ENCODE measurements around the gene SUCO. TPM values are rescaled to one million over a fixed set of nuclear protein-coding genes. Genes with fewer than 3 reads are reported as not detected.

Gene SUCO
- total and polyA plus RNA-seq, 3 experiments from 2014 or later: 15.3 to 25.2 (median 25.1) TPM

- no peak overlapping the region for H3K4me3 Mint-ChIP-seq
- H3K4me1 ChIP-seq (ENCODE audit: insufficient read depth, low read length): peaks cover under 1% of the 10 kb centered on the region
- H3K9me3 Mint-ChIP-seq: no peaks in the 10 kb centered on the region
- peaks cover 25% of the 10 kb centered on the region for H3K36me3 ChIP-seq (ENCODE audit: insufficient read depth, low read length)
- no peaks in the 10 kb centered on the region for H3K27me3 ChIP-seq (ENCODE audit: insufficient read depth, low read length, poor library complexity, severe bottlenecking)
- no peaks in the 10 kb centered on the region for H3K9me3 ChIP-seq (ENCODE audit: low read length)
- POLR2A ChIA-PET: no interaction called here
- DNase-seq: no peak
- H3K4me1 Mint-ChIP-seq: peaks cover 32 to 51% (median 45%) of the 10 kb centered on the region in 3 donors
- no peak overlapping the region for H3K4me3 ChIP-seq (ENCODE audit: low read length)
- no peaks in the 10 kb centered on the region for H3K27me3 Mint-ChIP-seq
- H3K27ac Mint-ChIP-seq: peak overlapping the region in 1 of 8 donors; percentile 5
- CTCF ChIA-PET: interaction anchor here (1.0 kb wide), 1 partner anchor 8 kb away, joined by 3 read pairs; no protein-coding TSS in a partner anchor
- H3K36me3 Mint-ChIP-seq: peaks cover 4 to 65% (median 15%) of the 10 kb centered on the region in 3 donors
- H3K27ac ChIP-seq (ENCODE audit: low read depth, low read length): no peak overlapping the region
Measured at GRCh38 chr1:172554915-172555314, 22.0 kb downstream of the SUCO start.

DNA sequence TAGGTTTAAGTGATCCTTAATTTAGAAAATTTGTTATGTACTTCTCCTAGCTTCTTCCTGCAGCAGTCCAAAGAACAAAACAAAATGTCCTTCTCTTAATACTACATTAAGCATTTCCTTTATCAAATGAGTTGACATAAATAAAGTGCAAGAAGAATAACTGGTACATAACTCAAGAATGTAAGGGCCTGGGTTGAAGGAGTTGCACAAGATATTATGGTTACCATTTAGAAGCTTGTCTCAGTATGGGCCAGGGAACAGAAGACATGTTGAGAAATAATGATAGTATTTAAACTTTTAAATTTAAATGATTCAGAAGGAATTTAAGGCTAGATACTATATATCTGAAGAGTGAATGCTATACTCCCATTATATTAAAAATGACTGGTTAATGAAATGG is 23.5 kb downstream of the SUCO start:
- H3K36me3 ChIP-seq (ENCODE audit: insufficient read depth, low read length): peaks cover 38% of the 10 kb centered on the region
- ChIA-PET POLR2A (no interaction called here), CTCF (interaction anchor here (1.1 kb wide), 1 partner anchor 11 kb away, joined by 3 read pairs; no protein-coding TSS in a partner anchor)
- no peak overlapping the region for H3K4me3 ChIP-seq (ENCODE audit: low read length)
- peaks cover 28 to 36% (median 30%) of the 10 kb centered on the region in 3 donors for H3K4me1 Mint-ChIP-seq
- no peaks in the 10 kb centered on the region for H3K4me1 ChIP-seq (ENCODE audit: insufficient read depth, low read length)
- no peaks in the 10 kb centered on the region for H3K27me3 ChIP-seq (ENCODE audit: insufficient read depth, low read length, poor library complexity, severe bottlenecking)
- peak overlapping the region in 1 of 8 donors; percentile 1 for H3K27ac Mint-ChIP-seq
- H3K9me3 Mint-ChIP-seq: no peaks in the 10 kb centered on the region
- no peaks in the 10 kb centered on the region for H3K27me3 Mint-ChIP-seq
- no peaks in the 10 kb centered on the region for H3K9me3 ChIP-seq (ENCODE audit: low read length)
- peaks cover 11 to 77% (median 23%) of the 10 kb centered on the region in 3 donors for H3K36me3 Mint-ChIP-seq
- H3K27ac ChIP-seq (ENCODE audit: low read depth, low read length): no peak overlapping the region
- H3K4me3 Mint-ChIP-seq: no peak overlapping the region
- no peak for DNase-seq

DNA sequence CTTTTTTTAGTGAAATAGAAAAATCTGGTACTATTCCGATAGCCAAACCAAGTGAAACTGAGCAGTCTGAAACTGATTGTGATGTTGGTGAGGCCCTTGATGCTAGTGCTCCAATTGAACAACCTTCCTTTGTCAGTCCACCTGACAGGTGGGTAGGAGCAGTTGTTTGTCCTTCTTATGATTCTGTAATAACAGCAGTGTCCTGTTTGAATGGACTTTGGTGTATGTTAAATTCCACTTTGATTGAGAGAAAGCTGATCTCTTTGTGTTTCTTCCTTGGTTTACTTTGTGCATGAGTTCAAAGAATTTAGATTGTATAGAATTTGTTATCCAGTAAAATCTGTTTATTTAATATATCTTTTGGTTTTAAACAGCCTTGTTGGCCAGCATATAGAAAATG is 24.3 kb downstream of the SUCO start:
- peaks cover 24 to 29% (median 25%) of the 10 kb centered on the region in 3 donors for H3K4me1 Mint-ChIP-seq
- no peak overlapping the region for H3K4me3 Mint-ChIP-seq
- no peak for DNase-seq
- Histone ChIP-seq H3K36me3 (ENCODE audit: insufficient read depth, low read length) (peaks cover 41% of the 10 kb centered on the region), H3K9me3 (ENCODE audit: low read length) (no peaks in the 10 kb centered on the region), H3K27ac (ENCODE audit: low read depth, low read length) (no peak overlapping the region), H3K27me3 (ENCODE audit: insufficient read depth, low read length, poor library complexity, severe bottlenecking) (no peaks in the 10 kb centered on the region), H3K4me1 (ENCODE audit: insufficient read depth, low read length) (no peaks in the 10 kb centered on the region), H3K4me3 (ENCODE audit: low read length) (no peak overlapping the region)
- ChIA-PET CTCF (no interaction called here), POLR2A (no interaction called here)
- peaks cover 15 to 78% (median 26%) of the 10 kb centered on the region in 3 donors for H3K36me3 Mint-ChIP-seq
- H3K27me3 Mint-ChIP-seq: no peaks in the 10 kb centered on the region
- no peak overlapping the region for H3K27ac Mint-ChIP-seq
- no peaks in the 10 kb centered on the region for H3K9me3 Mint-ChIP-seq

GRCh38 chr1:172559572-172560210 is 26.7 kb downstream of the SUCO start:
- H3K36me3 ChIP-seq (ENCODE audit: insufficient read depth, low read length): peaks cover 44% of the 10 kb centered on the region
- H3K36me3 Mint-ChIP-seq: peaks cover 33 to 89% (median 36%) of the 10 kb centered on the region in 3 donors
- peaks cover 21 to 28% (median 23%) of the 10 kb centered on the region in 3 donors for H3K4me1 Mint-ChIP-seq
- H3K27ac ChIP-seq (ENCODE audit: low read depth, low read length): no peak overlapping the region
- no peaks in the 10 kb centered on the region for H3K9me3 Mint-ChIP-seq
- no peak overlapping the region for H3K4me3 ChIP-seq (ENCODE audit: low read length)
- peak overlapping the region in 1 of 8 donors; percentile 27 for H3K27ac Mint-ChIP-seq
- no peaks in the 10 kb centered on the region for H3K9me3 ChIP-seq (ENCODE audit: low read length)
- POLR2A ChIA-PET: no interaction called here
- no peak overlapping the region for H3K4me3 Mint-ChIP-seq
- no peaks in the 10 kb centered on the region for H3K27me3 Mint-ChIP-seq
- no peaks in the 10 kb centered on the region for H3K27me3 ChIP-seq (ENCODE audit: insufficient read depth, low read length, poor library complexity, severe bottlenecking)
- CTCF ChIA-PET: no interaction called here
- DNase-seq: no peak
- H3K4me1 ChIP-seq (ENCODE audit: insufficient read depth, low read length): no peaks in the 10 kb centered on the region

DNA sequence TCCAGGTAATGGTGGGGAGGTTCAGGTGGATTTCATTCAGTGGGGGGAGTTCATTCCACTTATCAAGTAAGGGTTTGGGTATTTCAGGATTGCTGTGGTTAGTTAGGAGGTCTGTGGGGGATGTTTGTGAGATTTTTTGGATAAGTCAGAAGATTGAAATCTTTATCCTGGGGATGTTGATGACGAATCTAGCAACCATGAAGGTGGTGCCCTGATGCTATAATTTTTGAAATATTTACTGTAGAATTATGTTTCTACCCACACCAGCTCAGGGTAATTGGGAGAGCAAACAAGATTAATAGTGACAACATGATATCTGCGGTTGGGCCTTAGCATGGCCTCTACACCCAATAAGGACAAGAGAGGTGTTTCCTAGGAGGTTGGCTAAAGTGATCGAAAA is 28.3 kb downstream of the SUCO start:
- Histone ChIP-seq H3K4me1 (ENCODE audit: insufficient read depth, low read length) (no peaks in the 10 kb centered on the region), H3K27ac (ENCODE audit: low read depth, low read length) (no peak overlapping the region), H3K4me3 (ENCODE audit: low read length) (no peak overlapping the region), H3K9me3 (ENCODE audit: low read length) (no peaks in the 10 kb centered on the region), H3K27me3 (ENCODE audit: insufficient read depth, low read length, poor library complexity, severe bottlenecking) (no peaks in the 10 kb centered on the region), H3K36me3 (ENCODE audit: insufficient read depth, low read length) (peaks cover 46% of the 10 kb centered on the region)
- no peak for DNase-seq
- Mint-ChIP-seq H3K27ac (peak overlapping the region in 3 of 8 donors; percentile 2 to 61 (median 23)), H3K36me3 (peaks cover 35 to 90% (median 36%) of the 10 kb centered on the region in 3 donors), H3K27me3 (no peaks in the 10 kb centered on the region), H3K4me3 (no peak overlapping the region), H3K4me1 (peaks cover 10 to 26% (median 18%) of the 10 kb centered on the region in 3 donors), H3K9me3 (no peaks in the 10 kb centered on the region)
- ChIA-PET POLR2A (no interaction called here), CTCF (interaction anchor here (0.7 kb wide), 1 partner anchor 159 kb away, joined by 3 read pairs; no protein-coding TSS in a partner anchor)

- no peak for DNase-seq
- Mint-ChIP-seq H3K27ac (peak overlapping the region in 7 of 8 donors; percentile 10 to 83 (median 42)), H3K4me3 (no peak overlapping the region), H3K36me3 (peaks cover 28 to 72% (median 40%) of the 10 kb centered on the region in 3 donors), H3K27me3 (no peaks in the 10 kb centered on the region), H3K4me1 (peaks cover 7 to 19% (median 12%) of the 10 kb centered on the region in 3 donors), H3K9me3 (peaks cover 0 to 5% (median 0%) of the 10 kb centered on the region in 5 donors)
- Histone ChIP-seq H3K27me3 (ENCODE audit: insufficient read depth, low read length, poor library complexity, severe bottlenecking) (no peaks in the 10 kb centered on the region), H3K9me3 (ENCODE audit: low read length) (no peaks in the 10 kb centered on the region), H3K36me3 (ENCODE audit: insufficient read depth, low read length) (peaks cover 20% of the 10 kb centered on the region), H3K27ac (ENCODE audit: low read depth, low read length) (no peak overlapping the region), H3K4me1 (ENCODE audit: insufficient read depth, low read length) (no peaks in the 10 kb centered on the region), H3K4me3 (ENCODE audit: low read length) (no peak overlapping the region)
- POLR2A ChIA-PET: no interaction called here
- CTCF ChIA-PET: no interaction called here
Measured at GRCh38 chr1:172566196-172566997, 33.4 kb downstream of the SUCO start.

DNA sequence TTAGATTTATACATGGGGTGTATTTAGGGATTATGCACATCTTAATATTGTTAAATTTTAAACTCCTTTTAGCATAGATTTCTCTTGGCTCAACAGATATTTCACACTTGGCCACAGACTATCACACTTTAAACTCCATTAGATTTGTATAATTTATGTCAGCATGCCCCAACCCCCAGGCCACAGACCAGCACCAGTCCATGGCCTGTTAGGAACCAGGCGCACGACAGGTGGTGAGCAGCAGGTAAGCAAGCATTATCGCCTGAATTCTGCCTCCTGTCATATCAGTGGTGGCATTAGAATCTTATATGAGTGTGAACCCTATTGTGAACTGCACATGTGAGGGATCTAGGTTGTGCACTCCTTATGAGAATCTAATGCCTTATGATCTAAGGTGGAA is 34.8 kb downstream of the SUCO start:
- Histone ChIP-seq H3K4me3 (ENCODE audit: low read length) (no peak overlapping the region), H3K36me3 (ENCODE audit: insufficient read depth, low read length) (peaks cover 17% of the 10 kb centered on the region), H3K27me3 (ENCODE audit: insufficient read depth, low read length, poor library complexity, severe bottlenecking) (no peaks in the 10 kb centered on the region), H3K4me1 (ENCODE audit: insufficient read depth, low read length) (no peaks in the 10 kb centered on the region), H3K27ac (ENCODE audit: low read depth, low read length) (no peak overlapping the region), H3K9me3 (ENCODE audit: low read length) (no peaks in the 10 kb centered on the region)
- Mint-ChIP-seq H3K4me3 (no peak overlapping the region), H3K27ac (peak overlapping the region in 3 of 8 donors; percentile 21 to 74 (median 29)), H3K27me3 (no peaks in the 10 kb centered on the region), H3K9me3 (peaks cover 0 to 5% (median 0%) of the 10 kb centered on the region in 5 donors), H3K4me1 (peaks cover 6 to 18% (median 12%) of the 10 kb centered on the region in 3 donors), H3K36me3 (peaks cover 24 to 70% (median 34%) of the 10 kb centered on the region in 3 donors)
- ChIA-PET POLR2A (no interaction called here), CTCF (no interaction called here)
- no peak for DNase-seq

DNA sequence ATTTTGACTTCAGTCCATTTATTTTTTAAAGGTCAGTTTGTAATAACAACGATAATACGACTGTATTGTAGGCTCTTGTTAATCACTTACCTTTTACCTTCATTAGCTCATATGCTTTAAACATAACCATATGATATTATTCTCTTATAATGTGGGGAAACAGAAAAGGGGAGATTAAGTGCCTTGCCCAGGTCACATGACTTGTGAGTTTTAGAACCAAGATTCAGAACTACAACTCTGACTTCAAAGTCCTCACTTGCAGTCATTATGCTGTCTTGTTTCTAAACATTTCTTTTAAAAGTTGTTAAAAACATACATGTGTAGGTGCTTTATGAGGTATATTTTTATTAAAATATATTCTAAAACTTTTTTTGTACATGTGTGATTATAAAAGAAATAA is 41.1 kb downstream of the SUCO start:
- Mint-ChIP-seq H3K4me1 (peaks cover 0 to 3% (median 0%) of the 10 kb centered on the region in 3 donors), H3K27me3 (no peaks in the 10 kb centered on the region), H3K36me3 (peaks cover 22 to 63% (median 26%) of the 10 kb centered on the region in 3 donors), H3K9me3 (peaks cover 0 to 5% (median 0%) of the 10 kb centered on the region in 5 donors), H3K27ac (no peak overlapping the region), H3K4me3 (no peak overlapping the region)
- CTCF ChIA-PET: no interaction called here
- H3K9me3 ChIP-seq (ENCODE audit: low read length): no peaks in the 10 kb centered on the region
- H3K4me1 ChIP-seq (ENCODE audit: insufficient read depth, low read length): no peaks in the 10 kb centered on the region
- H3K36me3 ChIP-seq (ENCODE audit: insufficient read depth, low read length): peaks cover 9% of the 10 kb centered on the region
- POLR2A ChIA-PET: no interaction called here
- no peak overlapping the region for H3K27ac ChIP-seq (ENCODE audit: low read depth, low read length)
- no peak for DNase-seq
- H3K4me3 ChIP-seq (ENCODE audit: low read length): no peak overlapping the region
- H3K27me3 ChIP-seq (ENCODE audit: insufficient read depth, low read length, poor library complexity, severe bottlenecking): no peaks in the 10 kb centered on the region

Measured in CD8-positive, alpha-beta memory T cell (primary cell).